Hematopoietic multipotent progenitor cell treated with erythropoietin and hydrocortisone succinate and interleukin-3 and kit ligand, for 6 days (in vitro differentiated cells): ENCODE measurements around the gene HSD11B2.

Experiments used
- DNase-seq: peaks from one replicate; pipeline ENCODE4 v3.0.0-alpha.2; 2015

HSD11B2 gene

GRCh38 chr16:67436640-67437193 is 5.8 kb downstream of the HSD11B2 start:
- no peak for DNase-seq

DNA sequence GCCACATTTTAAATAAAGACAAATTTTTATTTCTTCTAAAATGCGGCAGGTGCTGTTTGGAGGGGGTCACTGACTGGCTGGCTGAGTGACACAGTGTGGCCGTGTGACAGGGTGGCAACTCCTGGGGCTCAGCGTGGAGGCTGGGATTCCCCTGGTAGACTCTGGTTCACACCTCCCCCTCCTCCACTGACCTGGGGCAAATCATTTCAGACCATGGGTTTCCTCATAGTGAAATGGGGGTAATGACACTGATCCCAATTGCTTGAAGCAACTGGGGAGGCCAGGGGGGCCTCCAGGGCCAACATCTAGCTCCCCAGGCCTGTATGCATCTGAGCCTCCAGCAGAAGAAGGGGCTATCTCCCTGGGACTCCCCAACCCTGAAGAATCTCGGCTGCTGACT is 6.6 kb downstream of the HSD11B2 start:
- no peak for DNase-seq

- no peak for DNase-seq
Measured at GRCh38 chr16:67438098-67438791, 7.3 kb downstream of the HSD11B2 start.

GRCh38 chr16:67438824-67439393 is 8.0 kb downstream of the HSD11B2 start:
- DNase-seq: no peak

GRCh38 chr16:67441271-67441753 is 10.4 kb downstream of the HSD11B2 start:
- peak; percentile 94 for DNase-seq

GRCh38 chr16:67441907-67442306 is 11.0 kb downstream of the HSD11B2 start:
- DNase-seq: no peak

DNA sequence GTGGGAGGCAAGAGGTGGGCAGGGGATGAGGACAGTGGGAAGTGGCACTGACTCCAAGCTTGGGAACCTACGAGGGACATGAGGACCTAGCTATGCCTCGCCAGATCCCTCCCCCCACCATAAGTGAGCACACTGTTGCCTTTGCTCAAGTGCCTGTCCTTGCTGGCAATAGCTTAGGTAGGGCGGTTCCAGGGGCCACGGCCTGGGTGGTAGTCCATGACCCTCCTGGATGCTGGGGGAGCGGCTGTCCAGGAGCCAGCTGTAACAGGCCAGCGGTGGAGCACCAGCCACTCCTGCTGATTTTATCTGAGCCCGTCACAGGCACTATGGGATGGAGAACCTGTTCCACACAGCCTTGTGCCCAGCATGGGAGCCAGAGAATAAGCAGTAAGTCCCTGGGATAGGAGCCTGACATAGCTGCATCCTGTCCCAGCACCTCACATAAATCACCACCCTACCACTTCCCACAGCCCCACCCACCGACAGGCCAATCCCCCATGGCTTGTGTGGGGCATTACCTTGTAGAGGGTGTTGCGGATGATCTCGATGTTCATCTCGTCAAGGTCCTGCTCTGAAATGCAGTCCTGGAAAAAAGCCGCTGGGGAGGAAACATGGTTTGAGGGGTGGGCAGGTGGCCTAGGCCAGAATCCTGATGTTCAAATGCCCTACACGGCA is 11.8 kb downstream of the HSD11B2 start:
- DNase-seq: no peak

DNA sequence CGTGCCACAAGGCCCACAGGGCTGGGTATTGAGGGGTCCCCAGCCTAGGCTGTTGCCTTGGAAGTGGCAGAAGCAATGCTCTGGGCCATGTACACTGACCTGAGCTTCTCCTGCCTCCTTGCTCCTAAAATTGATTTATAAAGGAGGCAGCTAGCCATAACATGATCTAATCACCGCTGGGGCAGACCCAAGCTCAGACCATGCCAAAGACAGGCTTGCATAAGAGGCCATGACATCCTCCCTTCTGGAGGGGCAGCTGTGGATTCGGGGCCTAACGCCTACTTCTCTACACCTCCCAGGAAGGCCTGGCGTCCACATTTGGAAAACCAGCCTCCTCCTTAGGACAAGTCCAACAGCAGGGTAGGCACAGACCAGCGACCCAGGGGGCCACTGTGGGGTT is 12.3 kb downstream of the HSD11B2 start:
- DNase-seq: no peak

GRCh38 chr16:67444259-67445125 is 13.6 kb downstream of the HSD11B2 start:
- DNase-seq: peak; percentile 45

- DNase-seq: no peak
Measured at GRCh38 chr16:67445126-67445426, 14.2 kb downstream of the HSD11B2 start.

- no peak for DNase-seq
Measured at GRCh38 chr16:67445441-67445912, 14.6 kb downstream of the HSD11B2 start.

DNA sequence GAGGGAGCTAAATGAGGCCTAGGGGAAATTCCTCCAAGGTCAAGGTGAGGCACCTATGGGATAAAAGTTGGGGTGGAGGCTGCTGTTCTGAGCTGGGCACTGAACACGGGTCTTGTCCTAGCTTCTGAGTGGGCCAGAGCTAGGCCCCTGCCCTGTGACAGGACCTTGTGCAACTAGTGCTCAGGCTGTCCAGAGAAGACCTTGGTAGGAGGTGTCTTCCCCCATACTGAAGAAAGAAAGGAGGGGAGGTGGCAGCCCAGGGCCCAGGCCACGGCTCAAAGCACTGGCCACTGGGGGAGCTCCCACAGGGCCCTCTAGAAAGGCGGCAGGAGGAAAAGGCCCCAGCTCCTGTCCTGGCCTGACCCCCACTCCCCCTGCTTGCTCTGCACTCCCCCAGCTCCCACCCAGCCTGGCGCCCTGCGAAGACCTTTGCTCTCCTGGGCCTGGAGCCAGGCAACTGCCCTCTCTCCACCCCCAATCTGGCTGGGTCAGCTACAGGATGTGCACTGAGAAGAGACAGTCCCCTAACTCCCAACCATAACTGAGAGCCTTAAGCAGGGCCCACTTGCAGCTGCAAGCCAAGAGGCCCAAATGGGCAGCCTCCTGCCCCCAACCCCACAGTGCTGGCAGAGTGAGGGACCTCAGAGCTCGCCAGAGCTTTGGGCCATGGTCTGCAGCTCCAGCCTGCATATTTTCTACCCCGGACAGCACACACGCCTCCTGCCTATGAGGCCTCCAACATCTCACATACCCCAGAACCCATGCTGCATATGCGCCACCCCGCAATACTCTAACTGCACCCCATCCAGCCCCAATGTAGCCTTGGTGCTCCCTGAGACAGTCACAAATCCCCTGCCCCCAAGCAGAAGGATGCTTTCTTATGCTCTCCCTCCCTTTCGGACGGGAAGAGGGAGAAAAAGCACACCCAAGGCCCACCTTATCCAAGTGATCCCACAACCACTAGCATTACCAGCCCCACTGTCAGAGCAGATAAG is 15.3 kb downstream of the HSD11B2 start:
- no peak for DNase-seq

GRCh38 chr16:67446968-67447507 is 16.1 kb downstream of the HSD11B2 start:
- no peak for DNase-seq

GRCh38 chr16:67447508-67448076 is 16.7 kb downstream of the HSD11B2 start:
- DNase-seq: peak; percentile 88

DNA sequence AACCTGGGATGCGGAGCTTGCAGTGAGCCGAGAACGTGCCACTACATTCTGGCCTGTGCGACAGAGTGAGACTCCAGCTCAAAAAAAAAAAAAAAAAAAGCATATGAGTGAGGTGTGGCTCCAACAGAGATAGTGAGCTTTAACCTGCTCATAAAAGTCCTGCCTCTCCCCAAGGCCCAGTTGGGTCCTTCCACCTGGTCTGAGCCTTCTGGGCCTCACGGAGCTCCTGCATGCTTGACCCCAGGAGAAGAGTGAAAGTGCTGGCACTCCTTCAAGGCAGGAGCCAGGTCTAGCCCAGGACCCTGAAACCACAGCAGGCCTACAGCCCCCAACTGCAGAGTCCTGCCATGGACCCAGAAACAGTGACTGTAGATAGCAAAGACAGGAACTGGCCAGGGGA is 17.7 kb downstream of the HSD11B2 start:
- no peak for DNase-seq

- DNase-seq: no peak
Measured at GRCh38 chr16:67449336-67449735, 18.4 kb downstream of the HSD11B2 start.

DNA sequence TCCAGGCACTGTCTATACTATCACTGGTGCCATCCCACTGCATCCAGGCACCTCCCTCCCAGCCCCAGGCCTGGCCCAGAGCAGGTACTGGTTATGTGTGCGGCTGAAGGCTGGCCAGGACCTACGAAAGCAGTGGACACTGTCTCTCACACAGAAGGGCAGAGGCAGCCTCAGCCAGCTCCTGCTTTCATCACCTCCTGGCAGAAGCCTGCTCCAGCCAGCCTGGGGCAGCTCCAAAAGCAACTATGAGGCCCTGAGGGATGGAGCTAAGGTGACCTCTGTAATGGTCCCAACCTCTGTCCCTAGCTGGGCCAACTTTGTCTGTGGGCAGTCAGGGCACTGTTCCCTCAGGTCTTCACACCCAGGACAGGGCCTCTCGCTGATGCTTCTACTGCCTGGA is 18.8 kb downstream of the HSD11B2 start:
- DNase-seq: no peak

DNA sequence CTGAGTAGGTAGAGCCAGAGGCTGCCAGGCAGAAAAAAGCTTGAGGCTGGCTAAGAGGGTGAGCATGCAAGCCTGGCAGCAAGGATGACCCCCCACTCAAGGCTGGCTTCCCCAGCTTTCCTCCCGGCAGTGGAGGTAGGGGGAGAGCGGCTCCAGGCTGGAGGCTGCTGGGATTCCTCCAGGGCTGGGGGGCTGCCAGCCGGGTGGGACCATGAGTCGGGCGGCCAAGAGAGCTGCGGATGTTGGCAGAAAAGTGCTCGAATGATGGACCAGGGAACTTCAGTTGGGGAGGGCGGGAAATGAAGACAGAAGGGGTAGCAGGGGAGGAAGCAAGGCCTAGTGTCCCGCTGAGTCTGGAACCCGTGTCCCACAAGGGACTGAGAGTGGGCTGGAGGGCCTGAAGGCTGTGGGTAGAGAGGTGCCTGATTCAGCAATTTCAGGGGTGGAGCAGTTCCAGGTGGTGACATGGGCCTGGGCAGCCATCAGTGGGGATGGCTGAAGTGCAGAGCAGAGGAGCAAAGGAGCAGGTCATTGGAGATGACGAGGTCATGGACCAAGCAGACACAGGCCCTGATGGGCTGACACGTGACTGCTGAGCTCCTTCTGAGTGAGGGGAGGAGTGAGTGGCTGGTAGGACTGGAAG is 20.3 kb downstream of the HSD11B2 start:
- DNase-seq: no peak

DNA sequence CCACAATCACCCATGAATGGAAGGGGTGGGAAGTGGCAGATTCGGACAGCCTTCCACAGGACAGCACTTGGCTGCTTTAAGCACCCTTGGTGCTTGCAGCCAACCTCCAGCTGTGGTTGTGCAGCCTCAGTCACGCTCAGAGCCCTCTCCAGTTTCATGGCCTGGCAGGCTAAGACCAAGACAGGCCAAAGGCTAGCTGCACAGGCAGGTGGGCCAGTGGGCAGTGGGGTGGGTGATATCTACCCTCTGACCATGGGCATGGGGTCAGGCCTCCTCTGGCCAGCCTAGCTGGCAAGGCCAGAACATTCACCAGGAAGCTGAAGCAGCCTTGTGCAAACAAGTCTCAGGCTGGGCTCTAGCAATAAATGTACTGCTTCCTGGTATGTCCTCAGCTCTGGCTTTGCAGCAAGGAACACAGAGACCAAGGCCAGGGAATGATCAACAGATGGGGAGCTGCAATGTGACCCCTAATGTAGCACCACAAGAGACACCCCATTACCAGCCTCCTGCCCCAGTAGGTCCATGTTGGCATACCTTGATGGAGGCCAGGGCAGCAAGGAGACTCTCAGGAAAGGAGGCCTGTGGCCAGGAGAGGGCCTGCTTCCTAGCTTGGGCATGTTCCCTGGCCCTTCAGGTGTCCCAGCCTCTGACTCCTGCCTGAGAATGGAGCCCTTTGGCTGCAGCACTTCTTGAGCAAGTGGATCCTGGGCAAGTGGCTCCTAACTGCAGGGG is 20.9 kb downstream of the HSD11B2 start:
- DNase-seq: no peak

- no peak for DNase-seq
Measured at GRCh38 chr16:67454104-67454503, 23.2 kb downstream of the HSD11B2 start.
